Measurements from ENCODE around the gene BCAS3.

DNA sequence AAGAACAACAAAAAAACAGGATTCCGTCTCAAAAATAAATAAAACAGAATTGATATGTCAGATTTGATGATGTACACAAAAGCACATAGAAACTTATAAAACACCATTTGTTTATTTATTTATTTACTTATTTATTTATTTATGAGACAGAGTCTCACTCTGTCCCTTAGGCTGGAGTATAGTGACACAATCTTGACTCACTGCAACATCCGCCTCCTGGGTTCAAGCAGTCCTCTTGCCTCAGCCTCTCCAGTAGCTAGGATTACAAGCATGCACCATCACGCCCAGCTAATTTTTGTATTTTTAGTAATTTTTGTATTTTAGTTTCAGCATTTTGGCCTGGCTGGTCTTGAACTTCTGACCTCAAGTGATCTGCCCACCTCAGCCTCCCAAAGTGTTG is 21.4 kb downstream of the BCAS3 start:
- no peak for TF ChIP-seq EZH2 (IDR thresholded peaks at IDR 0.05; ENCODE audit: insufficient read depth, poor library complexity, severe bottlenecking)
- TF ChIP-seq EZH2phosphoT487 (IDR thresholded peaks at IDR 0.05; ENCODE audit: insufficient read depth, low read depth): no peak
